OCI-LY1 (cell line): ENCODE data around the gene PSTPIP1.

Experiments
- EZH2 ChIP-seq: fragments of 200-600 bp; sonication (generic), shearing (Covaris generic); IDR thresholded peaks from 2 replicates; pipeline ENCODE4 v1.8.0; 2017; ENCODE audit warnings: borderline replicate concordance, mixed run types, mild to moderate bottlenecking, antibody characterized with exemption, low read length, moderate library complexity, mixed read lengths
- TF ChIP-seq, protein P1 (sequence below): fragments of 200-600 bp; sonication (generic), shearing (Covaris generic); IDR thresholded peaks from 2 replicates; pipeline ENCODE4 v1.5.1; 2017; ENCODE audit warnings: mild to moderate bottlenecking, antibody characterized with exemption, low read length, moderate library complexity, mixed read lengths

GRCh38 chr15:77032052-77032646 lies 37.2 kb downstream of the PSTPIP1 start:
- TF ChIP-seq, protein P1, sequence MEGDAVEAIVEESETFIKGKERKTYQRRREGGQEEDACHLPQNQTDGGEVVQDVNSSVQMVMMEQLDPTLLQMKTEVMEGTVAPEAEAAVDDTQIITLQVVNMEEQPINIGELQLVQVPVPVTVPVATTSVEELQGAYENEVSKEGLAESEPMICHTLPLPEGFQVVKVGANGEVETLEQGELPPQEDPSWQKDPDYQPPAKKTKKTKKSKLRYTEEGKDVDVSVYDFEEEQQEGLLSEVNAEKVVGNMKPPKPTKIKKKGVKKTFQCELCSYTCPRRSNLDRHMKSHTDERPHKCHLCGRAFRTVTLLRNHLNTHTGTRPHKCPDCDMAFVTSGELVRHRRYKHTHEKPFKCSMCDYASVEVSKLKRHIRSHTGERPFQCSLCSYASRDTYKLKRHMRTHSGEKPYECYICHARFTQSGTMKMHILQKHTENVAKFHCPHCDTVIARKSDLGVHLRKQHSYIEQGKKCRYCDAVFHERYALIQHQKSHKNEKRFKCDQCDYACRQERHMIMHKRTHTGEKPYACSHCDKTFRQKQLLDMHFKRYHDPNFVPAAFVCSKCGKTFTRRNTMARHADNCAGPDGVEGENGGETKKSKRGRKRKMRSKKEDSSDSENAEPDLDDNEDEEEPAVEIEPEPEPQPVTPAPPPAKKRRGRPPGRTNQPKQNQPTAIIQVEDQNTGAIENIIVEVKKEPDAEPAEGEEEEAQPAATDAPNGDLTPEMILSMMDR, result no peak
- TF ChIP-seq EZH2, result no peak
